B cell (primary cell): ENCODE data around the gene XG. TPM values are rescaled to one million over a fixed set of nuclear protein-coding genes. Genes with fewer than 3 reads are reported as not detected.
A peak's percentile ranks its signal among the peaks of the same experiment; 100 is the strongest.

Experiments
- ATAC-seq: fragments of 200-7000 bp; cut with Tn5 transposase; one replicate; pipeline ENCODE4 v1.10.0; 2021; ENCODE audit warnings: low read depth, mild to moderate bottlenecking, moderate number of reproducible peaks, moderate library complexity
- CTCF ChIA-PET: fragments of 350-600 bp; sonication (Branson Sonifier 250); formaldehyde crosslinking; loops from one replicate; lab custom pipeline; 2021; ENCODE audit warnings: antibody characterized with exemption, inconsistent platforms; lab: Charles Lee
- POLR2A ChIA-PET: fragments of 350-600 bp; sonication (Branson Sonifier 250); formaldehyde crosslinking; loops from one replicate; lab custom pipeline; 2021; ENCODE audit warnings: antibody characterized with exemption; lab: Charles Lee
- DNase-seq: peaks from one replicate; pipeline ENCODE4 v3.0.0; 2013
- H2AFZ ChIP-seq: 2 replicates; pipeline ENCODE4 v1.6.1; 2012; ENCODE audit warnings: mild to moderate bottlenecking, low read depth, low read length; ENCODE audit not compliant: insufficient read depth, poor library complexity, severe bottlenecking
- H3K27ac ChIP-seq, 2 donors: 1 replicate in 1 of 2; 2 replicates in 1 of 2; pipeline ENCODE4 v1.5.1; 2012 to 2013; ENCODE audit warnings: low read length in 2 of 2, mild to moderate bottlenecking in 2 of 2, moderate library complexity in 1 of 2
- H3K27me3 ChIP-seq, 4 experiments: fragments of 200-600 bp in 1 of 4; sonication (generic) in 1 of 4; replicated peaks in 1 of 4; 1 replicate in 2 of 4; 2 replicates in 2 of 4; pipeline versions ENCODE4 v1.6.1 to v1.7.0; 2013 to 2016; ENCODE audit warnings: low read length in 3 of 4, mild to moderate bottlenecking in 2 of 4, mixed read lengths in 1 of 4, moderate library complexity in 1 of 4; ENCODE audit not compliant: insufficient read depth in 4 of 4, control insufficient read depth in 3 of 4; ENCODE audit errors: control extremely low read depth in 1 of 4
- H3K36me3 ChIP-seq, 2 experiments: replicated peaks in 1 of 2; 1 replicate in 1 of 2; 2 replicates in 1 of 2; pipeline versions ENCODE4 v1.6.1 to v1.7.1; 2013; ENCODE audit warnings: low read length in 1 of 2; ENCODE audit not compliant: insufficient read depth in 2 of 2, control insufficient read depth in 1 of 2; ENCODE audit errors: control extremely low read depth in 1 of 2, extremely low read depth in 1 of 2
- H3K4me1 ChIP-seq, 2 donors: fragments of 200-600 bp in 1 of 2; sonication (generic) in 1 of 2; 1 replicate in 1 of 2; 2 replicates in 1 of 2; pipeline versions ENCODE4 v1.5.1 to v1.6.1; 2013 to 2017; ENCODE audit warnings: low read length in 2 of 2; ENCODE audit not compliant: control insufficient read depth in 2 of 2, insufficient read depth in 2 of 2
- H3K4me2 ChIP-seq: replicated peaks from 2 replicates; pipeline ENCODE3; 2012; ENCODE audit warnings: mild to moderate bottlenecking, low read depth, low read length; ENCODE audit not compliant: poor library complexity, severe bottlenecking
- H3K4me3 ChIP-seq, 5 experiments: fragments of 200-600 bp in 1 of 5; sonication (generic) in 1 of 5; 1 replicate in 3 of 5; 2 replicates in 2 of 5; pipeline versions ENCODE4 v1.5.1 to v1.7.0; 2011 to 2016; ENCODE audit warnings: low read length in 4 of 5, mild to moderate bottlenecking in 4 of 5, low read depth in 2 of 5, control low read depth in 1 of 5, moderate library complexity in 1 of 5; ENCODE audit not compliant: insufficient read depth in 1 of 5; ENCODE audit errors: control extremely low read depth in 1 of 5, extremely low read depth in 1 of 5
- H3K79me2 ChIP-seq: fragments of 200-600 bp; sonication (generic); one replicate; pipeline ENCODE4 v1.6.0; 2016; ENCODE audit warnings: low read length; ENCODE audit not compliant: control insufficient read depth, insufficient read depth
- H3K9ac ChIP-seq: fragments of 200-600 bp; sonication (generic); 2 replicates; pipeline ENCODE4 v1.6.1; 2017; ENCODE audit warnings: mild to moderate bottlenecking, low read length, moderate library complexity
- H3K9me3 ChIP-seq, 3 donors: one replicate each; pipeline versions ENCODE4 v1.6.1 to v1.7.1; 2013; ENCODE audit warnings: low read length in 2 of 3; ENCODE audit not compliant: control insufficient read depth in 2 of 3, insufficient read depth in 1 of 3; ENCODE audit errors: control extremely low read depth in 1 of 3
- H4K20me1 ChIP-seq: 2 replicates; pipeline ENCODE4 v1.6.0; 2012; ENCODE audit warnings: mild to moderate bottlenecking, low read length; ENCODE audit not compliant: insufficient read depth, control insufficient read depth, poor library complexity, severe bottlenecking
- H3K27ac Mint-ChIP-seq: one replicate; pipeline ENCODE4 v1.8.0; 2021; ENCODE audit warnings: mixed read lengths
- H3K27me3 Mint-ChIP-seq: one replicate; pipeline ENCODE4 v1.8.0; 2021; ENCODE audit warnings: mixed read lengths
- H3K4me1 Mint-ChIP-seq: one replicate; pipeline ENCODE4 v1.8.0; 2021; ENCODE audit warnings: mixed read lengths
- H3K4me3 Mint-ChIP-seq: one replicate; pipeline ENCODE4 v1.8.0; 2021; ENCODE audit warnings: mixed read lengths
- H3K9me3 Mint-ChIP-seq: one replicate; pipeline ENCODE4 v1.8.0; 2022; ENCODE audit warnings: mixed read lengths; ENCODE audit not compliant: insufficient read depth
- EZH2 ChIP-seq: IDR thresholded peaks from 2 replicates; pipeline ENCODE4 v1.6.1; 2012; ENCODE audit warnings: borderline replicate concordance, low read depth, mild to moderate bottlenecking, moderate library complexity, low read length; ENCODE audit not compliant: insufficient read depth, poor library complexity, severe bottlenecking
- WGBS: methylation state at CpG from one replicate; pipeline ENCODE4 v1.1.5; 2013; ENCODE audit warnings: missing lambda C conversion rate; ENCODE audit not compliant: insufficient coverage; 5-methylcytosine and 5-hydroxymethylcytosine counted together
- intact Hi-C: fragments of 100-400 bp; cut with micrococcal nuclease; formaldehyde crosslinking; loops from one replicate; pipeline ENCODE4 v1.10.0; 2022
- polyA plus RNA-seq: library from polyadenylated mRNA; depleted of rRNA; stranded (reverse); fragments of >200 nt; gene quantifications from 2 replicates; pipeline ENCODE4 v1.2.3, GENCODE V29; 2012
- total RNA-seq, 2 donors: library from RNA; stranded (reverse); fragments of 120-200 nt in 1 of 2; gene quantifications; 1 replicate in 1 of 2; 2 replicates in 1 of 2; pipeline versions ENCODE4 v1.2.3 to v1.2.4, GENCODE V29; 2013 to 2022
- TF ChIP-seq, protein P1 (sequence below): fragments of 200-600 bp; IDR thresholded peaks from one replicate; pipeline ENCODE4 v1.8.0; 2022; ENCODE audit warnings: antibody characterized with exemption, mild to moderate bottlenecking

The XG gene
- total and polyA plus RNA-seq, 2 donors (not counting 1 experiment from before 2014, with no cell fraction given): 0.03 TPM; not detected in 1

DNA sequence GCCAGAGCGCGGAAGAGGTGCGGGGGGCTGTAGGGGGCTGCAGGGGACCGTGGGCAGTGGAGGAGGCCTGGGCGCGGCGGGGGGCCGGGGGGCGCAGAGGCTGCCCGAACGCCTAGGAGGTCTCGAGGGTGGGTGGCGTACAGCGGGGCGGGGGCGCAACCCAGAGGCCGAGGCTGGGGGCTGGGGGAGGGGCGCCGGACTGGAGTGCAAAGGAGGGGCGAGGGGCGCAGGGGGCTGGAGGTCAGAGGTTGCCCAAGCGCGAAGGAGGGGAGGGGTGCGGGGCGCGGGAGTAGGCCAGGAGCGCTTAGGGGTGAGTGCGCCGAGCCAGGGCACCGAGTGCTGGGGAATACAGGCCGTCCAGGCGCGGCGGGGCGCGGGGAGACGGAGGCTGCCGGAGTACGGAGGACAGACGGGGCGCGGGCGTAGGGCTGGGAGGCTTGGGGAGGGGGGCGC, 77.1 kb downstream of the XG start:
- H3K9me3 ChIP-seq: peaks cover 0 to 4% (median 3%) of the 10 kb centered on the region in 3 donors

DNA sequence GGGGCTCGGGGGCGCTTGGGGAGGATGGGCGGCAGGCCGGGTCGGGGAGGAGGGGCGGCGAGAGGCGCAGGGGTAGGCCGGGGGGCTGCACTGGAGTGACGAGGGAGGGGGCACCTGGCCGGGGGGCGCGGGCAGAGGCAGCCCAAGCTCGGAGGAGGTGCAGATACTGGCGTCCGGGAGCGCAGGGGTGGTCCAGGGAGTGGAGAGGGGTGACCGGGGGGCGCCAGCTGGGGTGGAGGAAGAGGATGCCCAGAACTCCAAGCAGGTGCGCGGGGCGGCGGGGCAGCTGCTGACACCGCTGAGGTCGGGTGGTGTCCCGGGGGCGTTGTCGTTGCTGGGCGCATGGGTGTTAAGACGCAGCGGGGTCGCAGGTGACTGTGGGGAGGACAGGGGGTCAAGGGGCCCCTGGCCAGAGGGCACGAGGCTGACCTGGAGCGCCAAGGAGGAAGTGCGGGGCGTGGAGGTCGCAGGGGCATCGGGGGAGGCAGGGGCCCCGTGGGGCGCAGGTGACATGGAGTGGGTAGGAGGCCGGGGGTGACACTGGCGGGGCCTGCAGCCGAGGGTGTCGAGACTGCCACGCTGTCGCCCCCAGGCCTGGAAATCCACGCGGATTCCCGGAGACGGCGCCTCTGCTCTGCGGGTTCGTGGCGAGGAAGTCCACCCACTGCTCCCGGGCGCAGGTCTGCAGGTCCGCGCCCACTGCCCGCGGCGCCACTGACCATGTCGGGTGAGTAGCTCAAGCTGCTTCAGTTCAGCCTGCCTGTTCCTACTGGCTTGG, 77.8 kb downstream of the XG start:
- no peak for TF ChIP-seq EZH2
- TF ChIP-seq, protein P1, sequence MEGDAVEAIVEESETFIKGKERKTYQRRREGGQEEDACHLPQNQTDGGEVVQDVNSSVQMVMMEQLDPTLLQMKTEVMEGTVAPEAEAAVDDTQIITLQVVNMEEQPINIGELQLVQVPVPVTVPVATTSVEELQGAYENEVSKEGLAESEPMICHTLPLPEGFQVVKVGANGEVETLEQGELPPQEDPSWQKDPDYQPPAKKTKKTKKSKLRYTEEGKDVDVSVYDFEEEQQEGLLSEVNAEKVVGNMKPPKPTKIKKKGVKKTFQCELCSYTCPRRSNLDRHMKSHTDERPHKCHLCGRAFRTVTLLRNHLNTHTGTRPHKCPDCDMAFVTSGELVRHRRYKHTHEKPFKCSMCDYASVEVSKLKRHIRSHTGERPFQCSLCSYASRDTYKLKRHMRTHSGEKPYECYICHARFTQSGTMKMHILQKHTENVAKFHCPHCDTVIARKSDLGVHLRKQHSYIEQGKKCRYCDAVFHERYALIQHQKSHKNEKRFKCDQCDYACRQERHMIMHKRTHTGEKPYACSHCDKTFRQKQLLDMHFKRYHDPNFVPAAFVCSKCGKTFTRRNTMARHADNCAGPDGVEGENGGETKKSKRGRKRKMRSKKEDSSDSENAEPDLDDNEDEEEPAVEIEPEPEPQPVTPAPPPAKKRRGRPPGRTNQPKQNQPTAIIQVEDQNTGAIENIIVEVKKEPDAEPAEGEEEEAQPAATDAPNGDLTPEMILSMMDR: no peak
- Mint-ChIP-seq H3K4me1 (no peaks in the 10 kb centered on the region), H3K4me3 (no peak overlapping the region), H3K27me3 (peaks cover 8% of the 10 kb centered on the region), H3K9me3 (no peaks in the 10 kb centered on the region), H3K27ac (no peak overlapping the region)
- intact Hi-C loops: no loop called here
- no peak for DNase-seq
- Histone ChIP-seq H2AFZ (peak overlapping the region; percentile 23), H3K27me3 (peaks cover 0 to 14% (median 9%) of the 10 kb centered on the region in 4 experiments), H3K4me2 (peak overlapping the region; percentile 58), H3K36me3 (no peaks in the 10 kb centered on the region), H3K9ac (no peak overlapping the region), H3K4me1 (peaks cover 0 to 6% of the 10 kb centered on the region in 2 donors), H3K27ac (no peak overlapping the region), H3K9me3 (peaks cover 0 to 4% (median 3%) of the 10 kb centered on the region in 3 donors), H3K4me3 (no peak overlapping the region), H4K20me1 (no peaks in the 10 kb centered on the region), H3K79me2 (no peaks in the 10 kb centered on the region)
- POLR2A ChIA-PET: no interaction called here
- 38% methylated on average over 39 of the region's 62 CpGs for WGBS
- CTCF ChIA-PET: no interaction called here
- ATAC-seq: no peak

More for the DNA sequence above, 77.1 kb downstream of the XG start:
- no peaks in the 10 kb centered on the region for H3K36me3 ChIP-seq
- H3K4me1 ChIP-seq: peaks cover 0 to 6% of the 10 kb centered on the region in 2 donors
- H3K9ac ChIP-seq: no peak overlapping the region
- no peaks in the 10 kb centered on the region for H3K4me1 Mint-ChIP-seq
- peaks cover 0 to 14% (median 9%) of the 10 kb centered on the region in 4 experiments for H3K27me3 ChIP-seq
- H3K27ac ChIP-seq: no peak overlapping the region
- ATAC-seq: no peak
- H3K79me2 ChIP-seq: no peaks in the 10 kb centered on the region
- POLR2A ChIA-PET: no interaction called here
- CTCF ChIA-PET: no interaction called here
- WGBS: 7% methylated on average over 28 of the region's 44 CpGs
- H3K4me3 Mint-ChIP-seq: no peak overlapping the region
- H3K4me3 ChIP-seq: peak overlapping the region in 1 of 5 experiments; percentile 15
- peaks cover 8% of the 10 kb centered on the region for H3K27me3 Mint-ChIP-seq
- no peak overlapping the region for H3K27ac Mint-ChIP-seq
- no peak for DNase-seq
- peak overlapping the region; percentile 23 for H2AFZ ChIP-seq
- intact Hi-C loops: no loop called here
- TF ChIP-seq EZH2: no peak
- TF ChIP-seq, protein P1: no peak
- H3K9me3 Mint-ChIP-seq: no peaks in the 10 kb centered on the region
- H4K20me1 ChIP-seq: no peaks in the 10 kb centered on the region
- peak overlapping the region; percentile 58 for H3K4me2 ChIP-seq
